SK-N-SH treated with all-trans-retinoic acid at 6 μM for 48 hours (cell line): ENCODE measurements around the gene ELFN2.

Experiments used
- ATAC-seq: fragments of 200-7000 bp; cut with Tn5 transposase; 3 replicates; pipeline ENCODE4 v1.9.1; 2020; ENCODE audit warnings: mild to moderate bottlenecking, moderate library complexity
- CREB5 ChIP-seq: fragments of 250-450 bp; sonication (Bioruptor Pico); IDR thresholded peaks from 2 replicates; pipeline ENCODE4 v1.5.1; 2020; ENCODE audit warnings: low read depth, mild to moderate bottlenecking, moderate library complexity
- CSDC2 ChIP-seq: fragments of 250-450 bp; sonication (Bioruptor Pico); IDR thresholded peaks from 2 replicates; pipeline ENCODE4 v1.5.0; 2020; ENCODE audit warnings: mild to moderate bottlenecking, moderate library complexity
- CSRNP3 ChIP-seq: fragments of 250-450 bp; sonication (Bioruptor Pico); IDR thresholded peaks from 2 replicates; pipeline ENCODE4 v1.5.1; 2021; ENCODE audit warnings: mild to moderate bottlenecking, moderate library complexity
- ESRRG ChIP-seq: fragments of 250-450 bp; sonication (Bioruptor Pico); IDR thresholded peaks from 2 replicates; pipeline ENCODE4 v1.6.1; 2021; ENCODE audit warnings: mild to moderate bottlenecking
- GLIS3 ChIP-seq: fragments of 250-450 bp; sonication (Bioruptor Pico); IDR thresholded peaks from 2 replicates; pipeline ENCODE4 v1.5.0; 2020; ENCODE audit warnings: mild to moderate bottlenecking, moderate library complexity
- ISL1 ChIP-seq: fragments of 250-450 bp; sonication (Bioruptor Pico); IDR thresholded peaks from 2 replicates; pipeline ENCODE4 v2.1.2; 2022; ENCODE audit warnings: mild to moderate bottlenecking, moderate library complexity
- OSR1 ChIP-seq: fragments of 250-450 bp; sonication (Bioruptor Pico); IDR thresholded peaks from 2 replicates; pipeline ENCODE4 v1.8.0; 2022; ENCODE audit warnings: moderate library complexity, mild to moderate bottlenecking, inconsistent platforms
- PATZ1 ChIP-seq: fragments of 250-450 bp; sonication (Bioruptor Pico); IDR thresholded peaks from 2 replicates; pipeline ENCODE4 v1.8.0; 2020; ENCODE audit warnings: mild to moderate bottlenecking, moderate library complexity, borderline replicate concordance
- PPARA ChIP-seq: fragments of 250-450 bp; sonication (Bioruptor Pico); IDR thresholded peaks from 2 replicates; pipeline ENCODE4 v1.5.0; 2020; ENCODE audit warnings: mild to moderate bottlenecking, borderline replicate concordance
- RARB ChIP-seq: fragments of 250-450 bp; sonication (Bioruptor Pico); IDR thresholded peaks from 2 replicates; pipeline ENCODE4 v1.8.0; 2021; ENCODE audit warnings: mild to moderate bottlenecking, moderate library complexity
- SNAI2 ChIP-seq: fragments of 250-450 bp; sonication (Bioruptor Pico); IDR thresholded peaks from 2 replicates; pipeline ENCODE4 v1.5.0; 2020; ENCODE audit warnings: mild to moderate bottlenecking, moderate library complexity
- TCF4 ChIP-seq: fragments of 250-450 bp; sonication (Bioruptor Pico); IDR thresholded peaks from 2 replicates; pipeline ENCODE4 v1.8.0; 2021; ENCODE audit warnings: mild to moderate bottlenecking, moderate library complexity, borderline replicate concordance
- TOX ChIP-seq: fragments of 250-450 bp; sonication (Bioruptor Pico); IDR thresholded peaks from 2 replicates; pipeline ENCODE4 v1.8.0; 2021; ENCODE audit warnings: mild to moderate bottlenecking, moderate library complexity, borderline replicate concordance
- TSHZ2 ChIP-seq: fragments of 250-450 bp; sonication (Bioruptor Pico); IDR thresholded peaks from 2 replicates; pipeline ENCODE4 v1.5.0; 2020; ENCODE audit warnings: mild to moderate bottlenecking, moderate library complexity
- ZC3H10 ChIP-seq: fragments of 250-450 bp; sonication (Bioruptor Pico); IDR thresholded peaks from 2 replicates; pipeline ENCODE4 v1.5.1; 2021; ENCODE audit warnings: mild to moderate bottlenecking, moderate library complexity
- ZFP30 ChIP-seq: fragments of 450-650 bp; formaldehyde crosslinking; IDR thresholded peaks from 2 replicates; pipeline ENCODE4 v1.5.0; 2022; ENCODE audit warnings: mild to moderate bottlenecking, moderate library complexity
- ZNF565 ChIP-seq: fragments of 450-650 bp; formaldehyde crosslinking; conservative IDR thresholded peaks from 2 replicates; pipeline ENCODE4 v1.5.0; 2020; ENCODE audit warnings: low read depth, mild to moderate bottlenecking, moderate library complexity
- ZNF70 ChIP-seq: fragments of 450-650 bp; formaldehyde crosslinking; IDR thresholded peaks from 2 replicates; pipeline ENCODE4 v1.5.0; 2020; ENCODE audit warnings: mild to moderate bottlenecking, moderate library complexity
- ZNF8 ChIP-seq: fragments of 450-650 bp; formaldehyde crosslinking; IDR thresholded peaks from 2 replicates; pipeline ENCODE4 v1.5.0; 2020; ENCODE audit warnings: mild to moderate bottlenecking, moderate library complexity

ELFN2 gene

GRCh38 chr22:37319469-37319868, 107.8 kb downstream of the ELFN2 start:
- no peak for ATAC-seq
- TF ChIP-seq TCF4 (CRISPR knock-in tag) (no peak), PATZ1 (CRISPR knock-in tag) (no peak), ZNF8 (CRISPR knock-in tag) (no peak), OSR1 (CRISPR knock-in tag) (no peak), ESRRG (no peak), PPARA (no peak), ZFP30 (CRISPR knock-in tag) (no peak), ISL1 (CRISPR knock-in tag) (no peak)

GRCh38 chr22:37318364-37319109, 108.7 kb downstream of the ELFN2 start:
- 0 out of 3 replicates have a peak, but pooled peaks have one; percentile 18 for ATAC-seq
- TF ChIP-seq TOX (CRISPR knock-in tag): no peak
- TF ChIP-seq GLIS3: no peak
- TF ChIP-seq CSDC2: no peak
- TF ChIP-seq TSHZ2: no peak
- TF ChIP-seq ZNF565: no peak
- no peak for TF ChIP-seq RARB
- TF ChIP-seq PATZ1 (CRISPR knock-in tag): no peak
- TF ChIP-seq CREB5 (CRISPR knock-in tag): no peak
- no peak for TF ChIP-seq ZNF70 (CRISPR knock-in tag)
- no peak for TF ChIP-seq PPARA
- no peak for TF ChIP-seq ZC3H10 (CRISPR knock-in tag)
- no peak for TF ChIP-seq CSRNP3 (CRISPR knock-in tag)
- TF ChIP-seq SNAI2 (CRISPR knock-in tag): no peak
